Activated T-cell treated with anti-CD3 and anti-CD28 coated beads for 1 hour (primary cell): ENCODE measurements around the gene ETV6.

Experiments
- DNase-seq: peaks from one replicate; pipeline ENCODE4 v3.0.0-alpha.2; 2020; ENCODE audit warnings: low read depth

Gene ETV6

GRCh38 chr12:11718105-11718504 lies 68.6 kb downstream of the ETV6 start:
- no peak for DNase-seq

DNA sequence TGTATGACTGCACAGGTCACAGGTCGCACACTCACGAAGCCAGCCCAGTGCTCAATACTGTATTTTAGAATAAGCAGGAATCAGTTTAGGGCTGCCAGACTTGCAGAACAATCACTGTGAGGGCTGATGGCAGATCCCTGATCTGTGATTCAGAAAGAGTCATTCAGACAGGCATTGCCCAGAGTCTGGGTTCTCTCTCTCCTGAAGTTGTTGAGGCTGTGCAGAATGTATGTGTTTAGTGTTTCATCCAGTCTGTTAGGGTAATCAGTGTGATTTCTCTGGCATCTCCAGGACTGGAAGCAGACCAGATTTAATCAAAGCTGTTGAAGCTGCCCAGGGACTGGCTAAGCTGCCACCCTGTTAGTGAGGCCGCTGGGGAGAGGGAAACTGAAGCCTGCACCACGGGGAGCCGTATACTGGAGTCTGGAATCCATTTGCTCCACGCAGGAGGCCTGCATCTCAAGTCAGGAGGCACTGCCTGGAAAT lies 69.3 kb downstream of the ETV6 start:
- DNase-seq: no peak

DNA sequence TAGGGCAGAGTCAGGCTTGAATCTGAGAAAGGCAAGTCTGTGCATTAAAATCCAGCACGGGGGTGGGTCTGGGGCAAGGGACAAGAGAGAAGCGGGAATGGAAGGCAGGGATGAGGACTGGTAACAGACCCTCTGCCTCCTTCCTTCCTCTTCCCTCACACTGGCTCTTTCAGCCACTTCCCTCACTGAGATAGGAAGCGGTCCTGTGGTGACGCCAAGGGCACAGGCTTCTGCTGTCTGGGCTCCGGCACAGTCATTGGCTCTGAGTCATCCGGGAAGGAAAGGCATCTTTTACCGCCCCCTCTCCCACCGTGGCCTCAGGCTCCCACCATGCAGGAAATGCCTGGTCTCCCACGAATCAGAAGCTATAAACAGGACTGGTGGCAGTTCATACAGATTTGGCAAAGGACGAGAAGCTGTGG lies 70.2 kb downstream of the ETV6 start:
- DNase-seq: no peak

DNA sequence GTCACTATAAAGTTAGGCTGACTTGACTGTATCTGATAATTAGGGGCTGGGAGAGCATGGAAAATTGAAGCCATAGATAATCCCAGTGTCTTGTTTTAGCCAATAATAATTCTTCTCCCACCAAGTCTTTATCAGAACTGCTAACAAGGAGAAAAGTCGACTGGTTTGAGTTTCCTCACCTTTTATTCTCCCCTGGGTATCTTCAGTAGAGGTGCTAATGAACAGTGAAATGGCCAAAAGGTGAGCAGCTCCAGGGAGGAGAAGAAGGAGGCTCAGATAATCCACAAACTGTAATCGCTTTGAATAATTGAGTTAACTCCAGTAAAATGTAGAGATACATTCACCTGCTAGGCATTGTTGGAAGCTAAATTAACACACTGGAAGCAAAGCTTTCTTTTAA lies 72.6 kb downstream of the ETV6 start:
- no peak for DNase-seq

GRCh38 chr12:11722578-11723138 lies 73.2 kb downstream of the ETV6 start:
- no peak for DNase-seq

GRCh38 chr12:11723993-11724392 lies 74.5 kb downstream of the ETV6 start:
- DNase-seq: no peak

- DNase-seq: no peak
These were observed 75.4 kb downstream of the ETV6 start for GRCh38 chr12:11724888-11725311.

DNA sequence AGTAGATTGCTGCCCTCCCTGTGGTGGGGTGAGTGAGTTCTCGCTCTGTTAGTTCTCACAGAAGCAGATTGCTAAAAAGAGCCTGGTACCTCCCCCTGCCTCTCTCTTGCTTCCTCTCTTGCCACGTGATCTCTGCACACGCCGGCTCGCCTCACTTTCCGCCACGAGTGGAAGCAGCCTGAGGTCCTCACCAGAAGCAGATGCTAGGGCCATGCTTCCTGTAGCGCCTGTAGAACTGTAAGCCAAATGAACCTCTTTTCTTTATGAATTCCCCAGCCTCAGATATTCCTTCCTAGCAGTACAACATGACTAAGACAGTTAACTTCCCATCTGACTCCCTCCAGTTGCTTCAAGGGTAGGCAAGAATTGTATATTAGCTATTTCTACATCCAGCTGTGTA lies 76.2 kb downstream of the ETV6 start:
- no peak for DNase-seq

- DNase-seq: no peak
These were observed 77.2 kb downstream of the ETV6 start for GRCh38 chr12:11726659-11727058.

DNA sequence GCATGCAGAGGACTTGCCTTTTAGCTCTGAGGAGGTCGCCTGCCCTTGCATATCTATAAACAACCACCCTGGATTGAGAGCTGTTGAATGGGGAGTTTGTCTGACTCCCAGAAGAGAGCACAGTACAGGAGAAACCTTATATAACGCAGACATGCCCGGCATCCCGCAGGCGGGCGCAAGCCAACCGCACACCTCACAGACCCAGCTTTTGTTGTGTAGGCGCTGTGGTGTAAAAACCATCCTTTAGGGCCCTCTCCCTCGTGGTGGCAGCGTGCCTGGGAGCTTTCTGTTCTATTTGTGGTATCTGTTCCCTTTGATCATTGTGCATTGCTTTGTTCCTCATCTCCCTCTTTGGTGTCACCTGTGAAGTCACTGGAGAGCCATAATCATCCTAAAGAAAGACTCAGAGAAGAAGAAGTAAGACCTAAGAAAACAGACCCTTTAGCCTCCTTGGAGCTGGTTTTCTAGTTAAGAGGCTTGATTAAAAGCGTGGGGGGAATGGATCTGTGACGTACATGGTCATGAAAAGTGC lies 77.7 kb downstream of the ETV6 start:
- peak; percentile 11 for DNase-seq

- no peak for DNase-seq
These were observed 78.8 kb downstream of the ETV6 start for GRCh38 chr12:11728154-11728755.

DNA sequence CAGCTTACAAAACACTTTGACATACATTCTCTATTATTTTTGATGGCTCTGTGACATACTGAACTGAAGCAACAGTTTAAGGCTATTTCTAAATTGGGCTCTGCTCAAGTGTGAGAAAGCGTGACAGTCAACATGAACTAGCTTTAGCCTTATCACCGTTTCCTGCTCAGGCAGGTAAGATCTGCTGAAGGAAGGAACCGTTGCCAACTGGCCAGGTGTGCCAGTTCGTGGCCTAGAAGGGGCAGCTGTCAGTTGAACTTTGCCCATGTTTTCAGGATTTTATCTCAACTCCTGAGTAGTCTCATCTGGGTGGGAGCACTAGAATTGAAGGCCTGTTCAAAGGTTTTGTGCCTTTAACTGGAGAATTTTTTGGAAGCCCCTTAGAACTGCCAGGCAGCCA lies 79.5 kb downstream of the ETV6 start:
- no peak for DNase-seq

GRCh38 chr12:11729439-11730150 lies 80.1 kb downstream of the ETV6 start:
- DNase-seq: no peak

- no peak for DNase-seq
These were observed 81.0 kb downstream of the ETV6 start for GRCh38 chr12:11730299-11731041.

DNA sequence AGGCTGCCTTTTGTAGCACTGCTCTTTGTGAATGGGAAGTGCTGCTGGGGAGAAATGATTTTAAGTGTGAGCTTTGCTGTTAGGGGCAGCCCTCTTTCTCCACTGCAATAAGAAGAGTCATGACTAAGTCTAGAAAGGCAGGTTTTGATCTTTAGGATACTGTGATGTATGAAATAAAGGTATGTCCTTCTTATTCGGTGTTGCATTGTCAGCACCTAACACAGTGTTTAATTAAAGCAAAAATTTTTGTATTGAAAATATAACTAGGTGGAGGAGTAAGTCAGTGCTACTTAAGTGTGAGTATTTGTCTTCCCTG lies 81.5 kb downstream of the ETV6 start:
- DNase-seq: no peak

GRCh38 chr12:11731455-11731854 lies 82.0 kb downstream of the ETV6 start:
- DNase-seq: no peak

DNA sequence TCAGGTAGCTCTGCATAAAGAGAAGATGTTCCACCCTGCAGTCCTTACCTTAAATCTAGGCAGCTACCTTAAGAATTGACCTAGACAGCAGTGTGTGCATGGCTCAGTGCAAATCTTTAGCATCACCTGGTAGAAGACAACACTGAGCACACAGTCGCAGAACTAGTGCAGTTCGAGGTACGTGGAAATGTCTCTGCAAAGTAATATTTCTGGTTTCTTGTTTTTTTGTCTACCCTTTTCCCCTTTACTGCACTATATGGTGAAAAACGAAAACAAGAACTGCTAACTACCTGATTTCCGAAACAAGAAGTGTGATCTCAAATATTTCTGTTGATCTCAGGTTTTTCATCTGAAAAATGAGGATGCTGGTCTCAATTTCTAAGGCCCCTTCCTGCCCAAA lies 82.5 kb downstream of the ETV6 start:
- no peak for DNase-seq

GRCh38 chr12:11732715-11733114 lies 83.2 kb downstream of the ETV6 start:
- DNase-seq: no peak

DNA sequence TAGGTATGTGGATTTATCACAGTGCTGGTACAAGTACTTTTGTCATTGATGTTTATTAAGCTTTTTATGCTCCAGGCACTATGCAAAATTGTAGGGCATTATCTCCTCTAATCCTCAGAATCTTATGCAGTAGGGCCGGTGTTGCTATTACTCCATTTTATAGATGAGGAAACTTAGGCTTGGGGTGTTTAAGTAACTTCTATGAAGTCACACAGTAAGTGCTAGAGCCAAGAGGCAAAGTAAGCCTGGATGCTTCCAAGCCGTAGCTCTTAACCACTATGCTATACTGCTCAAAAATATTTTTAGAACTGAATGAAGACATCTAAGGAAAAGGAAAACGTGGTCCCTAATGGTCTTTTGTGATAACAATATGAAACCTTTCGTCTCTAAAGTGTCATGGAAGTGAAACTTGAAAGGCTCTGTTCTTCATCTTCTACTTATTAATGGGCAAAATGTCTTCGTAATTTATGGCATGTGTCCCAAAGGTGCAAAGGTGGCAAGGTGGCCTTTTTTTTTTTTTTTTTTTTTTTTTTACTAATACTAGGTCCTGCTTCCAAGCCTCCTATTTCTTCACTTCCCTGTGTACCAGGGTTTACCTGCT lies 85.2 kb downstream of the ETV6 start:
- DNase-seq: no peak

DNA sequence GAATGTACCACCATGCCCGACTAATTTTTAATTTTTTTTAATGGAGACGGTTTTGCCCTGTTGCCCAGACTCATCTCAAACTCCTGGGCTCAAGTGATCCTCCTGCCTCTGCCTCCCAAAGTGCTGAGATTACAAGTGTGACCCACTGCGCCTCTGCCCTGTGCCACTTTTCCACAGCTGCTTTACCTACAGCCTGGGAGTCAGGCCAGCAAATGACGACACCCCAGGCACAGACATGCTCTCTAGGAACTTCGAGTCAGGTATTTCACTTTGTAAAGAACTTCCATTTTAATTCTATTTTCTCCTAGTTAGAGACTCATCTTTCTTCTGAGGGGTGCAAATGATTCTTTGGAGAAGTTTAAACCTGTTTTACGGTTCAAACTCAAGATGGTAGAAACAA lies 89.0 kb downstream of the ETV6 start:
- DNase-seq: no peak

GRCh38 chr12:11739980-11740577 lies 90.6 kb downstream of the ETV6 start:
- no peak for DNase-seq
